SKM-1 (cell line): ENCODE measurements around the gene KLK8.
"Not testable (repeated sequence)": the region's sequence is repeated elsewhere in the genome, so short reads cannot be mapped to it uniquely, and the experiment has no call there.

Source experiments
- DNase-seq: peaks from one replicate; lab custom pipeline; 2025; ENCODE audit not compliant: unreplicated experiment; lab: John Stamatoyannopoulos, UW

Gene KLK8

DNA sequence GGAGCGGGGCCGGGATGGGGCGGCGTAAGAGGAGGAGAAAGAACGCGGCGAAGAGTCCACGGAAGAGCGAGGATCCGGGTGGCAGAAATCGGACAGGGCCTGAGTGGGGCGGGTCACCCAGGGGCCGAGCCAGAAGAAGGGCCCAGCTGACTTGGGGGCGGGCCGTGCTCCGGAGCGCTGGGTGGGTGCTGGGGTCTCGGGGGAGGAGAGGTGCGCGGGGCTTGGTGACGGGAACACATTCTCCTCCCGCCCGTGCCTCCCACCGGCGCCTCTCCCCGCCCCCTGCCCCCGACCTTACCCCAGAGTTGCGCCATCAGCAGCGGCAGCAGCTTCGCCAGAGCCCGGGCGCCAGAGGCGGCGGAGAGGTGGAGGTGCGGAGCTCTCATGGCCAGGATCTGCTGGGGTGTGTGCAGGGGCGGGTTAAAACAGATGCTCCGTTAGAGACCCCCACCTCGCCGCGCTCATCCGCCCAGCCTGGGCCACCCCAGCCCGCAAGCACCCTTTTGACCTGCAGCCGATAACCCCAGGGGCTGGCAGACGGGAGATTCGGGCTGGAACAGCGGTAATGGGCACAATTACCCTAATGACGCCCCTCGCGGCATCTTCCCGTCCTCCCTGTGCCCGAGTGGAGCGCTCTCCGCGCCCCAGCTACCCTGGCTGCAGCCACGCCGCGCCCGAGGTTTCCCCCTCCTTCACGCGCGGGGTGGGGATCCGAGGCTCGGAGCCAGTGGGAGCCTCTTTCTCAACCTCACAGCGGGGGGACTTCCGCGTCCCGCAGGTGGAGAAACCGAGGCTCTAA lies 17.5 kb upstream of the KLK8 start:
- no peak for DNase-seq

DNA sequence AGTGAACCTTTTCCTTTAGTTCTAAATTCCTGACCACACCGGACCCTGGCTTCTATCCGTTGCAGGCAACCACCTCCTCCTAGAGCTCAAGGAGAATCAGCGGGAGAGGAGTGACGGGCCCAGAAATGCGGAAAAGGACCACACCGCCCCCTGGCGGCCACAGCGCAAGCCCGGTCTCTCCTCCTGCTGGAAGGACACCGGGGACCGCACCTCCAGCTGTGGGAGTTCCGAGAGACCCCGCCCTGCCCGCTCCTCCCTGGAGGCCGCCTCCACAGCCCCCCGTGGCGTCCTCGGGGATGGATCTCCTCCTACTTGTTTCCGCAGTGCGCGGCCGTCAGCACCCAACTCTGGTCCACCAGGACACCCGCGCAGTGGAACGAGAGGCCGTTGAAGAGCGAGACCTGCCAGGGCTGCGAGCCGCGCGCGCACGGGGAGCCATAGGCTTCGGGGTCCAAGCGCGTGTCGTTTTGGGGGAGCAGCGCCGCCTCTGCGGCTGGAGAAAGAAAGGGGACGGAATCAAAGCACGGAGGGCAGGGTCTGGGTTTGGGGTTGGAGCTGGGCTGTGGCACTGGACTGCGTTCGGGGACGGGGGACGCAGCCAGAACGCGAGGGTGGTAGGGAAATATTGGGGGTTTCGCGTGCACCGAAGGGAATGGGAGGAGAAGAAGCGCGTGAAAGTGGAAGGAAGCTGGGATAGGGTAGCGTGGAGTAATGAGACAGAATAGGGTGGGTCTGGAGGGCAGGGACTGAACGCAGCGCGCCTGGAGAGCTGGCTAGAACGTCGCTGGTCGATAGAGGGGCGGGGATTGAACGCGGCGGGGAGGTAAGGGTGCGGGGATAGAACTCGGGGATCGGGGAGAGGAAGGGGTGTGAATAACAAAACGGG lies 15.6 kb upstream of the KLK8 start:
- no peak for DNase-seq

DNA sequence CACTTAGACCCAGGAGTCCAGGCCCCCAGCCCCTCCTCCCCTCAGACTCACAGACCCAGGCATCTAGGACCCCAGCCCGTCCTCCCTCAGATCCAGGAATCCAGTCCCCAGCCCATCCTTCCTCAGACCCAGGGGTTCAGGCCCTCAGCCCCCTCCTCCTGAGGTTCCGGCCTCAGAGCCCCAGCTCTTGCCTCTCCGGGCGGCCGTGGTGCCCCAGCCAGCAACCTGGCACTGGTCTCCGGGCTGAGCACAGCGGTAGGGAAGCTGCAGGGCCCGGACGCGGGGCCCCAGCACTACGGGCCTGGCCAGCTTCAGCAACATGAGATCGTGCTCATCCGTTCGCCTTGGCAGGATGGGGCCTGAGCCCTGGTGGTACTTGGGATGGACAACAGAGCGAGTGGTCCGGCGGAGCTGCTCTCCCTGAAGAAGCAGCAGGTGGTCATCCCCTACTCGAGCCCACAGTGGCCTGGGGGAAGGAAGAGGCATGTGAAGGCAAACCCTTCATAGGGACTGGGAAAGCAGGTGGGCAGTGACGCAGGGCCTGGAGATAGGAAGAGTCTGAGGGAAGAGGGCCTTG lies 14.4 kb upstream of the KLK8 start:
- no peak for DNase-seq

DNA sequence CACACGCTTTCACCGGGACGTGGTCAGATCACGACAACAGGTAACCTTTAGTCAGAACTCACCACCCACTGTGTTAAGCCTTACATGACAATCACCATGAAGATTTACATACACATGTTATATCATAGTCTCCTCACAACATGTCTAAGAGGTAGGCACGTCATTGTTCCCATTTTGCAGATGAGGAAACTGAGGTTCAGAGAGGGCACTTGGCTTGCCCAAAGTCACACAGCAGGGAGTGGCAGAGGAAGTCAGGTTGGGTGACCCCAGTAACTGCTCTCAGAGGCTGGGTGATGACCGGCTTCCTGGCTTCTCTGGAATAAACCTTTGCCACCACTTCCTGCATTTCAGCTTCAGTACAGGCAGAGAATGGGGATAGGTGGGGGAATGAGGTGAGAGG lies 12.8 kb upstream of the KLK8 start:
- no peak for DNase-seq

DNA sequence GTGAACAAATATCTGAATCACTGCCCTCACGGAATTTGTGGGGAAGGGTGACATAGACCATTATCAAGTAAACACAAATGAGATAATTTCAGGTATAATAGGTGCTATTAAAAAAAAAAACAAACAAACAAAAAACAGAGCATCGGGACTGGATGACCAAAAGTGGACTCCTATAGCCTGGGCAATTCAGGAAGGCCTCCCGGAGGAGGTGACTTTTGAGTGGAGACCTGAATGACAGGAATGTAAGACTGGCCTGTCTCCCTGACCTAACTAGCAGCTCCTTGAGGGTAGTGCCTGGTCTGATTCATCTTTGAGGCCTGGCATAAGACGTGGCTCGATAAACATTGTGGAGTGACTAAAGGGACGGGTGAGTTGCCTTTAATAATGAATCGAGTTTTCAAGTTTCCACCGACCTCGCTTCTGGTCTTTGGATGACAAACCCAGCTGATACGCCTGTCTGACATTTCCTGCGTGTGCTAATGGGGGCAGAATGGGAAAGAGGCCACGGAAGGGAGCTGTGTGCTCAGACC lies 11.3 kb upstream of the KLK8 start:
- no peak for DNase-seq

DNA sequence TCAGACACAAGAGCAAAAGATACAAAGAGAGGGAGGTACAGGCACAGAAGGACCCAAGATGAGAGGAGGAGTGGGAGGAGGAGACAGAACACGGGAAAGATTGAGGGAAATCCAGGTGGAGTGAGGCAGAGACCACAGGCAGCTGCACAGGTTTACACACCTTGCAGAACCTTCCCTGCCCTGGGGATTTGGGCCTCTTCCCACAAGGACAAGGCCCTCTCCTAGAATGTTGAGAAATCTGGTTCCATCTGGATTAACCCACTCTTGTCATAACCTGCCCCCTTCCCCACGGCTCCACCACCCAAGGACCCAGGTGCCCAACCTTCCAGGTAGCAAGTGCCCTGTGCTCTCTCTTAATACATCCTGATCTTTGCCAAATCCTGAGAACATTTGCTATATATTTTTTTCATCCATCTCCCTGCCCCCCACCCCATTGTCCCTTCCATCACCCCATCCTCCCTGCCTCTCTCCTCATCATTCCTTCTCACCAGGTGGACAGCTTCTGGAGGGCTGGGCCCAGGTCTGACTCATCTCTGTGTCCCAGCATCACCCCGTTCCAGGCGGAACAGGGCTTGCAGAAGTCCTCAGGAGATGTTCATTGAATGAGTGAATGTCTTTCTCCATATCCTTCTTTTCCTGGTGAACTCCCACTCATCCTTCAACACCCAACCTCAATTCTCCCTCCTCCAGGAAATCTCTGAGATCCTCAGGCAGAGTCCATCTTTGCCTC lies 8.8 kb upstream of the KLK8 start:
- no peak for DNase-seq

DNA sequence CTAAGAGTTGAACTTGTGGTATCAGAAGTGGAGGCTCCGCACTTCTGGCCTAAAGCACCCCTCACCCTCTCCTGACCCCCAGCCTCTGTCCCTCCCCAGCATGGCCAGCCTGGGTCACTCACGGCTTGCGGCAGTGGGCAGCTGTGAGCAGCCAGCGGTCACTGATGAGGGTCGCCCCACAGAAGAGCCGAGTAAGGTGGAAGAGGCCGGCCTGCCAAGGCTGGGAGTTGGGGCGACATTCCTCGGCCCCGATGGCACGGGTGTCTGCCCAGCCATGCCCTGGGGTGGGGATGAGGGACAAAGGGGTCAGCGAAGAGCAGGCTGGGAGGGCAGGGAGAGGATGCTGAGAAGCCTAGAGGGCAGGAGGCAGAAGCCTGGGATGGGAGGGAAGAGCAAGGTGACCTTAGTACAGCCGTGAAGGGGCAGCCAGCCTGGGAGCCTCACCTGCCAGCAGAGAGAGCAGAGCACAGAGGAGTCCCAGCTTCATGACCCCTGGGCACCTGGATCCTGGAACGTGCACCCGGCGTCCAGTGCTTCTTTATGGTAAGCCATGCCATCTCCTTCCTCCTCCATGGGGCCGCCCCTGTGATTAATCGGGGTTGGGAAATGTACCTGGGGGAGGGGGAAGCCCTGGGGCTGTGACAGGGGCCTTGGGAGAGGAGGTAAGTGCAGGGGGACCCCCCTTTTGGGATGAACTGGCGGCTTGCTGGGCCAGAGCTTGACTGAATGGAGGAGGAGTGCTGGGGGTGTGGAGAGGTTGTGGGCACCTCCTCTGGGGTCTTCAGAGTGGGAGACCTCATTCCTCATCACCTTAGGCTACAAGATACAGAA lies 7.9 kb upstream of the KLK8 start:
- DNase-seq, result no peak

DNA sequence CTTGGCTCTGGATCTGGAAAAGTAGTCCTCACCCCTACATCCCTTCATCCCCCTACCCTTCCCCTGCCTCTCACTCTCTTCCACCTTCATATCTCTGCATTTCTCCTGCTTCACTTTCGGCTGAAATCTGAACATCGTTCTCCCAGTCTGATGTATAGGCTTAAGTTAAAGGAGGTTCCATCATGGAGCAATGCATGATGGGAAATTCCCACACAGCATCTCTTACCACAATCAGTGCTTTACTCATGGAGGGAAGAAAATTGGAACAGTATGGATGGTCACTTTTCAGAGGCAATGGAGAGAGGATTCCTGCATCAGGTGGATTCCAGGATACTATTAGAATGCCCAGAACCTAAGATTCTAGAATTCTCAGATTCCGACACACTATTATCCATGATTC lies 6.1 kb upstream of the KLK8 start:
- DNase-seq, result no peak

DNA sequence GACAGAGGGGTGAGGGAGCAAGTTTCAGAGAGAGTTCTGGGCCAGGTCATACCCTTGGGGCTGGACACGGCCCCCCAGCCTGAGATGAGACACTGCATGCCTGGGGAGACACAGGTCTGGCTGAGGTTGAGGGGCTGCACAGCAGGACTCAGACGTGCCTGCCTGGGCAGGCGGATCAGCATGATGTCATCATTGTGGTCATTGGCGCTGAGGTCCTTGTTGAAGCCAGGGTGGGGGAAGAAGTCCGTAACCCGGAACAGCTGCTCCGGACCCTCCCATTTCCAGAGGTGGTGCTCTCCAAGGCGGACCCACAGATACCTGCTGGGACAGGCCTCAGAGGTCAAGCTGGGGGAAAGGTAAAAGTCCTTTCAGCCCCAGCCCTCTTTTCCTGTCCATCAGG lies 5.0 kb upstream of the KLK8 start:
- no peak for DNase-seq

DNA sequence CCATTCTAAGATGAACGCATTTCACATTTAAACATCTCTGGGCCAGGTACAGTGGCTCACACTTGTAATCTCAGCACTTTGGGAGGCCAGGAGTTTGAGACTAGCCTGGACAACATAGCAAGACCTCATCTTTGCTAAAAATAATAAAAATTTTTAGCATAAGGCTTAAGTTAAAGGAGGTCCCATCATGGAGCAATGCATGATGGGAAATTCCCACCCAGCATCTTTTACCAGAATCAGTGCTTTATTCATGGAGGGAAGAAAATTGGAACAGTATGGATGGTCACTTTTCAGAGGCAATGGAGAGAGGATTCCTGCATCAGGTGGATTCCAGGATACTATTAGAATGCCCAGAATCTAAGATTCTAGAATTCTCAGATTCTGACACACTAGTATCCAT lies 3.8 kb upstream of the KLK8 start:
- no peak for DNase-seq

DNA sequence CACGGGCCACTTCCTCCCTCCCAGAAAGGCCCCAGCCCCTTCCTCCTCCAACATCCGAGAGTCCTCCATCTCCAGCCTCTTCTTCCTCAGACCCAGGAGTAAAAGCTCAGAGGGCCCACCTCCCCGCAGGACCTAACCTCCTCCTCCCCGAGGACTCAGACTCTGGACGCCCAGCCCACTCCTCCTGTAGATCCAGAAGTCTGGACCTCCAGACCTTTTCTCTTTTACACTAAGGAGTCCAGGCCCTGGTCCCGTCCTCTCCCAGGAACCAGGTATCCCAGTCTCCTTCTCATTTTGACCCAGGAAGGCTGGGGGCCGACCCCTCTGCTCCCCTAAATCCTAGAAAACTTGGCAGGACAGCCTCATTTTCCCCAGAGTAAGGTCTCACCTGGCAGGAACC lies 1.9 kb upstream of the KLK8 start:
- DNase-seq, result no peak

DNA sequence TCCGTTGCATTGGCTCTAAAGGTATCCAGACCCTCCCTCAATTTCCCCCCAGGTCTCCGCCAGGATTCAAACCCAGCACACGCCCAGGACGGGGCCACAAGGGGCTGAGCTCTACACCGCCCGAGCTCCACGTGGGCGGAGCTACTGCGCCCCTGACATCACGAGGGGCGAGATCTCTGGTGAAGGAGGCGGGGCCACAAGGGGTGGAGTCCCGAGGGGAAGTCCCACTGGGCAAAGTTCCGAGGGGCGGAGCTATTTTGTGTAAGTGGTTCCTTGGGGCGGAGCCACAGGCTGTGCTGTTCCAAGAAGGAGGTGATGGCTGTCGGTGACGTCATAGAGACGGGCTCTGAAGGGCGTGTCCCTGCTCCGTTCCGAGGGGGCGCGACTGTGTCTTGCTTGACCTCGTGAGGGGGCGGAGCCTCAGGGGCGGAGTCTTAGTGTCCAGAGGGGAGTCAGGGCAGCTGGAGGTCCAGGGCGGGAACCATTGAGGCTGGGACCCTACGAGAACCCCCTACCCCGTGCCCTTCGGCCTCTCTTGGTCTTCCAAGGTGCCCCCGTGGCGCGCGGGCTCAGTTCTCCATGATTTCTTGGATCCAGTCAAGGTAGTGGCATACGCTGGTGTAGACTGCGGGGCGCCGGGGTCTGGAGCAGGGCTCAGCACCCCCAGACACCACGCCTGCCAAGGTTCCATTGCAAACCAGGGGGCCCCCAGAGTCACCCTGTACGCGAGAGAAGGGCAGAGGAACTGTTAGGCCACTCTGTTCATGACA lies 1.3 kb upstream of the KLK8 start:
- DNase-seq, result no peak

DNA sequence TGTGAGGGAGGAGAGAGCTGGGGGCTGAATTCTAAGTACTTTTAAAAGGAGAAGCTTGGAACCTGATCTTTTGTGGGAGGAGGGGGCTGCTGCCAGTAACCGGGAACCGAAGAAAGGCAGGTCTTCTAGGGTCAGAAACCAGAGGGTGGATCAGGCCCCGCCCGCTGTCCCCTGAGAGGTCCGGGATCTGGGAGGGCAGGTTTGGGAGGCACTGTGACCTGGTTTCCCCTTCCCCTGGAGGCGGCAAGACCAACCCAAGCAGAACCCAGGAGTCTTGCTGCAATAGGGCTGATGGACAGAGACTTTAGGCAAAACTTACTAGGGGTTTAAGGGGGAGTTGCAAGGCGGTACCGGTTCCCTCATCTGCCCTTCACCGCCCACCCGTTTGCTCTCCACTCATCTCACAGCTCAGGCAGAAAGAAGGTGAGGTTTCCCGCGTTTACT lies 707 bp upstream of the KLK8 start:
- no peak for DNase-seq

DNA sequence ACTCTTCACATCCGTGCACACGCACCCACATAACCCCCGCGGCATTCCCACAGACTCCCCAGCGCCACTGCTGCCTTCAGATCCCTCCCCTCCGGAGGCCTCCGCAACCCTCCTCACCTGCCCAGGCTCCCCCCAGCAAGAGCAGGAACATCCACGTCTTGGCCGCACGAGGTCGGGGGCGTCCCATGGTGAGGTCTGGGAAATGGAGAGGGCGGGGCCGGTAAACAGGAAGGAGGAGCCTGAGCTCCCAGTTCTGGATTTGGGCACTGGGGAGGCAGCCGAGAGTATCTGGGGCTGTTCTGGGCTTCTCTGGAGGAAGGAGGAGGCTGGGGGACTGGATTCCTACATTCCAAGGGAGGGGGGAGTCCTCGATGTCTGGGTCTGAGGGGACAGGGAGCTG lies 423 bp downstream of the KLK8 start:
- DNase-seq, result no peak

DNA sequence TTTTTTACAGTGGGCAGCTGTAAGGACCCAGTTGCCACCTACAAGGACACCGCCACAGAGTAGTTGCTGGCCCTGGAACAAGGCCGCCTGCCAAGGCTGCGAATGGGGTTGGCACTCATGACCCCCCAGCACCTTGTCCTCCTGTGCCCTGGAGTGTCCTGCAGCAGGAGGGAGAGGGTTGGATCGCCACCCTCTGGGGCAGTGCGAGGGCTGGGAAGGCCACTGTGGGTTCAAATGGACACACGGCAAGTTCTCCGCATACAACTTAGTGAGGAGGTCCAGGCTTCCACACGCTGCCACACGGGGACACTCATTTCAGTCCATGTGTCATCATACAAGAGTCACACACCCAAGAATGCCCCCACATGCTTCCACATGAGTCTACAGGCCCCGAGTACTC lies 978 bp downstream of the KLK8 start:
- DNase-seq, result no peak

DNA sequence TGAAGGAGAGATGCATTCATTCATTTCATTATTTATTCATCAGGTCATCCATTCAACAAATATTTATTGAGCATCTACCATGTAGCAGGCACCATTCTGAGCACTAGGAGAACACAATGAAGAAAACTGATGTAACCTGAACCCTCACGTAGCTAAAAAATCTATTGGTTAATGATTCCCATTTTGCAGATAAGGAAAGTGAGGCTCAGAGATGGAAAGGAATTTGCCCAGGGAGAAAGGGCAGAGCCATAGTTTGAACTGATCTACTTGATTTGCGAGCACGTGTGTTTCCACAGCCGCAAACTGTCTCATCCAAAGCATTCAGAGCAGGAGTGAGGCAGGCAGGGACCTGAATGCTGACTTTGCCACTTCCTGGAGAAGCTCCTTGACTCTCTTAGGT lies 2.7 kb downstream of the KLK8 start:
- no peak for DNase-seq

DNA sequence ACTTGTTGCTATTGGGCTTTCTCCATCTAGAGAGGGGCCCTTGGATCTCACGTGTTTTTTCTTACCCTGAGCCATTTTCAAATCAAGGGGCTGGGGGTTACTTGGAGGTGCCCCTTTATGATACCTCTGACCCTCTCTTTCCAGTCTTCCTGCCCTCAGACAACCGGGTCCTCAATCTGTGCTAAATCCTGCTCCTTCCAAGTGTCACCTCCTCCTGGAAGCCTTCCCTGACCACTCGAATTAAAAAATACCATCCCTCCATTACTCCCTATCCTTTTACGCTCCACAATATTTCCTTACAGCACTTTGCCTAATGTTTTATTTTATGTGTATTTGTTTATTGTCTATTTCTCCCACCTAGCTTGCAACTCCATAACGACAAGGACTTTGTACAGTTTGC lies 3.3 kb downstream of the KLK8 start:
- DNase-seq, result no peak

DNA sequence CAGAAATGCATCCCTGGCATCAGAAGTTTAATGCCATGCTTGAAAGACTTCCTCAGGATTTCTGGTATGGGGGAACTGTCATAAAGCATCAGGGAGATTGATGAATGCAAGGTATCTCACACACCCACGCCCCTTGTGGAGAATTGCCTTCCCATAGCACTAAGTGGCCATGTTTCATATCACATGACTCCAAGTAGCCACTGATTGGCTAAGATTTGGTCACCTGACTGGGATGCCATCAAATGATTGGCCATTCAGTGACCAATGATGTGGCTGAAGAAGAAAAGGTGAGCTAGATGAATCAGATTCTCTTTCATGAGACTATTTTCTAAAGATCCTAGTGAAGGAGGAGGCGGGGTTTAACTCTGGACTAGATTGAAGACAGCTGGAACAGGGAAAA lies 7.3 kb downstream of the KLK8 start:
- DNase-seq, result no peak

DNA sequence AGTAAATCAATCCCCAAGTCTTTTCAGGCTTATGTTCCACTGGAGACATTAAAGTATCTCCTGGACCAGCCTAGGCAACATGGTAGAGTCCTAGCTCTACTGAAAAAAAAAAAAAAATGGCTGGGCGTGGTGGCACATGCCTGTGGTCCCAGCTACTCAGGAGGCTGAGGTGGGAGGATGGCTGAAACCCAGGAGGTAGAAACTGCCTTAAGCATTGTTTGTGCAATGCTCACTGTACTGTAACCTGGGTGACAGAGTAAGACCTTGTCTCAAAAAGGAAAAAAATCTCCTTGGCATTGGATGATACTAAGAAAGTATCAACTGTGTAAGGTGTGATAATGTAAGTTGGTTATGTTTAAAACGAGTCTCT lies 8.8 kb downstream of the KLK8 start:
- no peak for DNase-seq

DNA sequence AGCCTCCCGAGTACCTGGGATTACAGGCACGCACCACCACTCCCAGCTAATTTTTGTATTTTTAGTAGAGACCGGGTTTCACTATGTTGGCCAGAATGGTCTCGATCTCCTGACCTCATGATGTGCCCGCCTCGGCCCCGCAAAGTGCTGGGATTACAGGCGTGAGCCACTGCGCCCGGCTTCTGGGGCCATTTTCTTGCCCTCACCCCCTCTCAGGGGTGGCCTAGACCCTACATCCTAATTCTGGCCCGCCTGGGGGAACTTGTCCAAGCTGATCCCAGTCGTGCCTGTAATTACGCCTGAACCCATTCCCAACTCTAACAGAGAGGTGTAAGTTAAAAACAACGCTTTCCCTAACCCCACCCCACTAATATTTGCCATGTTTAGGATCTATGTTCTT lies 17.0 kb downstream of the KLK8 start:
- not testable (repeated sequence) for DNase-seq
